PC-3 (cell line): Measurements from ENCODE around the gene EEPD1. TPM values are rescaled to one million over a fixed set of nuclear protein-coding genes. Genes with fewer than 3 reads are reported as not detected.

Source experiments
- ATAC-seq: fragments of 200-7000 bp; cut with Tn5 transposase; 2 replicates; pipeline ENCODE4 v1.9.1; 2020; ENCODE audit warnings: mild to moderate bottlenecking, moderate library complexity
- BruUV-seq: library from RNA; stranded (reverse); fragments of 400-500 nt; replicated peaks from 2 replicates; lab custom pipeline; 2021; lab: Mats Ljungman, UMichigan
- CTCF ChIA-PET: fragments of 300-600 bp; sonication (Branson Sonifier 250); formaldehyde crosslinking; loops from one replicate; lab custom pipeline; 2022; ENCODE audit warnings: antibody characterized with exemption; lab: Charles Lee
- POLR2A ChIA-PET: fragments of 300-600 bp; sonication (Branson Sonifier 250); formaldehyde crosslinking; loops from one replicate; lab custom pipeline; 2022; ENCODE audit warnings: antibody characterized with exemption; ENCODE audit not compliant: unreplicated experiment; lab: Charles Lee
- DNase-seq: peaks from one replicate; pipeline ENCODE4 v3.0.0-alpha.2; 2015
- H2AFZ ChIP-seq: fragments of 300-600 bp; sonication (generic); 2 replicates; pipeline ENCODE4 v1.6.0; 2016; ENCODE audit warnings: antibody characterized with exemption, low read length
- H3F3A ChIP-seq: fragments of 300-600 bp; sonication (generic); one replicate; pipeline ENCODE4 v1.6.0; 2017; ENCODE audit warnings: antibody characterized with exemption, low read length, control low read depth, mild to moderate bottlenecking; ENCODE audit not compliant: unreplicated experiment
- H3K27ac ChIP-seq: fragments of 300-600 bp; sonication (generic); 2 replicates; pipeline ENCODE4 v1.5.1; 2016; ENCODE audit warnings: mild to moderate bottlenecking, low read length
- H3K27me3 ChIP-seq: fragments of 300-600 bp; sonication (generic); 2 replicates; pipeline ENCODE4 v1.6.1; 2016; ENCODE audit warnings: low read length, mixed read lengths
- H3K36me3 ChIP-seq: fragments of 300-600 bp; sonication (generic); 2 replicates; pipeline ENCODE4 v1.6.1; 2016; ENCODE audit warnings: low read depth, mixed run types, low read length, mixed read lengths
- H3K4me1 ChIP-seq: fragments of 300-600 bp; sonication (generic); 2 replicates; pipeline ENCODE4 v1.5.1; 2016; ENCODE audit warnings: low read length; ENCODE audit not compliant: insufficient read depth
- H3K4me2 ChIP-seq: fragments of 300-600 bp; sonication (generic); 2 replicates; pipeline ENCODE4 v1.6.0; 2016; ENCODE audit warnings: low read length
- H3K4me3 ChIP-seq: fragments of 300-600 bp; sonication (generic); 2 replicates; pipeline ENCODE4 v1.5.1; 2016; ENCODE audit warnings: mild to moderate bottlenecking, low read length, mixed read lengths
- H3K79me2 ChIP-seq: fragments of 300-600 bp; sonication (generic); 2 replicates; pipeline ENCODE4 v1.6.1; 2017; ENCODE audit warnings: low read length, mixed read lengths
- H3K9ac ChIP-seq: fragments of 300-600 bp; sonication (generic); 2 replicates; pipeline ENCODE4 v1.6.0; 2016; ENCODE audit warnings: mild to moderate bottlenecking, low read length
- H3K9me2 ChIP-seq: fragments of 300-600 bp; sonication (generic); replicated peaks from 2 replicates; pipeline ENCODE4 v1.6.1; 2016; ENCODE audit warnings: mixed run types, low read length, mixed read lengths
- H3K9me3 ChIP-seq: fragments of 300-600 bp; sonication (generic); 2 replicates; pipeline ENCODE4 v1.6.1; 2016; ENCODE audit warnings: low read length, mixed read lengths
- H4K20me1 ChIP-seq: fragments of 300-600 bp; sonication (generic); 2 replicates; pipeline ENCODE4 v1.6.1; 2016; ENCODE audit warnings: low read length, mixed read lengths
- CTCF ChIP-seq: fragments of 300-600 bp; sonication (generic); conservative IDR thresholded peaks from 2 replicates; pipeline ENCODE4 v1.5.1; 2017; ENCODE audit warnings: antibody characterized with exemption, low read depth, mild to moderate bottlenecking, low read length
- EZH2 ChIP-seq: fragments of 300-600 bp; sonication (generic); IDR thresholded peaks from one replicate; pipeline ENCODE4 v1.6.1; 2017; ENCODE audit warnings: antibody characterized with exemption, mild to moderate bottlenecking, low read length; ENCODE audit not compliant: unreplicated experiment
- EZH2phosphoT487 ChIP-seq: fragments of 300-600 bp; sonication (generic); IDR thresholded peaks from 2 replicates; pipeline ENCODE4 v1.6.1; 2018; ENCODE audit warnings: mild to moderate bottlenecking, antibody characterized with exemption, low read length, borderline replicate concordance
- intact Hi-C: fragments of 100-400 bp; cut with micrococcal nuclease; formaldehyde crosslinking; loops from 2 replicates; pipeline ENCODE4 v1.9.0; 2023
- total RNA-seq: library from RNA; depleted of rRNA; stranded (reverse); fragments of >200 nt; gene quantifications from 2 replicates; pipeline ENCODE4 v1.2.3, GENCODE V29; 2014

EEPD1 gene
- total RNA-seq, 1 experiment from 2014 or later, result 28.3 TPM

GRCh38 chr7:36186359-36187121 lies 33.5 kb downstream of the EEPD1 start:
- no peaks in the 10 kb centered on the region for H3K27me3 ChIP-seq
- H2AFZ ChIP-seq, result no peak overlapping the region
- POLR2A ChIA-PET, result interaction anchor here (0.6 kb wide), 1 partner anchor 73 kb away, joined by 3 read pairs; no protein-coding TSS in a partner anchor
- H3K9me2 ChIP-seq, result no peaks in the 10 kb centered on the region
- no peak overlapping the region for H3K9ac ChIP-seq
- peaks cover 13% of the 10 kb centered on the region for H3K4me1 ChIP-seq
- H3K27ac ChIP-seq, result no peak overlapping the region
- no peaks in the 10 kb centered on the region for H4K20me1 ChIP-seq
- CTCF ChIA-PET, result interaction anchor here (0.6 kb wide), 1 partner anchor 833 kb away, joined by 3 read pairs; no protein-coding TSS in a partner anchor
- no TSS peak for BruUV-seq
- no peaks in the 10 kb centered on the region for H3F3A ChIP-seq
- no peak for ATAC-seq
- H3K4me2 ChIP-seq, result no peak overlapping the region
- intact Hi-C loops, result no loop called here
- H3K4me3 ChIP-seq, result no peak overlapping the region
- no peaks in the 10 kb centered on the region for H3K9me3 ChIP-seq
- H3K36me3 ChIP-seq, result no peaks in the 10 kb centered on the region
- TF ChIP-seq EZH2phosphoT487 (no peak), EZH2 (no peak), CTCF (no peak)
- H3K79me2 ChIP-seq, result peaks cover 73% of the 10 kb centered on the region
- DNase-seq, result no peak

- intact Hi-C loops, result no loop called here
- no peak for TF ChIP-seq EZH2phosphoT487
- TF ChIP-seq CTCF, result no peak
- TF ChIP-seq EZH2, result no peak
- Histone ChIP-seq H4K20me1 (no peaks in the 10 kb centered on the region), H3K4me3 (no peak overlapping the region), H3K79me2 (peaks cover 78% of the 10 kb centered on the region), H2AFZ (no peak overlapping the region), H3K9ac (no peak overlapping the region), H3K27ac (no peak overlapping the region), H3K4me1 (peaks cover 13% of the 10 kb centered on the region), H3K9me2 (no peaks in the 10 kb centered on the region), H3K36me3 (no peaks in the 10 kb centered on the region), H3K4me2 (no peak overlapping the region), H3K27me3 (no peaks in the 10 kb centered on the region), H3K9me3 (no peaks in the 10 kb centered on the region), H3F3A (no peaks in the 10 kb centered on the region)
- BruUV-seq, result no TSS peak
- DNase-seq, result no peak
- ChIA-PET POLR2A (no interaction called here), CTCF (no interaction called here)
- no peak for ATAC-seq
Measured at GRCh38 chr7:36188266-36188665, 35.2 kb downstream of the EEPD1 start.

- TF ChIP-seq CTCF, result no peak
- TF ChIP-seq EZH2, result no peak
- TF ChIP-seq EZH2phosphoT487, result no peak
Measured at GRCh38 chr7:36188906-36189305, 35.9 kb downstream of the EEPD1 start.

More at GRCh38 chr7:36188906-36189305, 35.9 kb downstream of the EEPD1 start:
- Histone ChIP-seq H3K27ac (no peak overlapping the region), H3K9me3 (no peaks in the 10 kb centered on the region), H3K4me2 (no peak overlapping the region), H3K27me3 (no peaks in the 10 kb centered on the region), H3F3A (no peaks in the 10 kb centered on the region), H3K9me2 (no peaks in the 10 kb centered on the region), H3K4me3 (no peak overlapping the region), H3K9ac (no peak overlapping the region), H2AFZ (no peak overlapping the region), H3K79me2 (peaks cover 79% of the 10 kb centered on the region), H3K4me1 (peaks cover 13% of the 10 kb centered on the region), H4K20me1 (no peaks in the 10 kb centered on the region), H3K36me3 (no peaks in the 10 kb centered on the region)
- CTCF ChIA-PET, result no interaction called here
- POLR2A ChIA-PET, result no interaction called here
- DNase-seq (no peak), ATAC-seq (no peak)
- intact Hi-C loops, result no loop called here
- BruUV-seq, result no TSS peak
